Pulmonary artery endothelial cell (primary cell): ENCODE data around the gene TEX54. TPM values are rescaled to one million over a fixed set of nuclear protein-coding genes. Genes with fewer than 3 reads are reported as not detected.
A peak's percentile ranks its signal among the peaks of the same experiment; 100 is the strongest.
"Not testable (repeated sequence)": the region's sequence is repeated elsewhere in the genome, so short reads cannot be mapped to it uniquely, and the experiment has no call there.

Source experiments
- DNase-seq: peaks from one replicate; pipeline ENCODE4 v3.0.0-alpha.2; 2011; ENCODE audit warnings: low read depth, low spot score
- total RNA-seq: library from RNA; depleted of rRNA; stranded (reverse); fragments of >200 nt; gene quantifications from 2 replicates; pipeline ENCODE4 v1.2.3, GENCODE V29; 2014

TEX54 gene
- total RNA-seq, 1 donor from 2014 or later = 0.26 TPM

DNA sequence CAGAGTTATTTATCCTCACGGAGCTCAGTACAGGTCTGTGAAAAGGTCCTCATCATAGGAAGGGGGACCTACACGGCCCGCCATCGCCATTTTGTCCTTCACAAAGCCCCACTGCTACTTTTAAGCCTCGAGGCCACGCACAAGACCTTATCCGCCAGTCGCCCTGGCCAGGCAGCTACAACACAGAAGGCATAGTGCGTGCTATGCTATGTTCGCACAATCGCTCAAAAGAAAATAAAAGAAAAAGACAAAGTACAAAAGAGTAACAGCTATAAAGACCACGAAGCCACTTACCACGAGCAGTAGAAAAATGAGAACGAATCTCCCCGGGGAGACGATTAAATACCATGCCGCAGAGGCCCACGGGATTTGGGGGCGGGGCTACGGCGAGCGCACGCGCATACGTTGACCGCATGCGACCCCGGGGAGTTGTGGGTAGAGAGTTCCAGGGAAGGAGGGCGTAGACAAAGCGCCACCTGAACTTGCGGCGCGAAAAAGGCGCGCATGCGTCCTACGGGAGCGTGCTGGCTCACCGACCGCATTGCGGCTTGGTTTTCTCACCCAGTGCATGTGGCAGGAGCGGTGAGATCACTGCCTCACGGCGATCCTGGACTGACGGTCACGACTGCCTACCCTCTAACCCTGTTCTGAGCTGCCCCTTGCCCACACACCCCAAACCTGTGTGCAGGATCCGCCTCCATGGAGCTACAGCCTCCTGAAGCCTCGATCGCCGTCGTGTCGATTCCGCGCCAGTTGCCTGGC, 23.1 kb upstream of the TEX54 start:
- DNase-seq = peak; percentile 92

DNA sequence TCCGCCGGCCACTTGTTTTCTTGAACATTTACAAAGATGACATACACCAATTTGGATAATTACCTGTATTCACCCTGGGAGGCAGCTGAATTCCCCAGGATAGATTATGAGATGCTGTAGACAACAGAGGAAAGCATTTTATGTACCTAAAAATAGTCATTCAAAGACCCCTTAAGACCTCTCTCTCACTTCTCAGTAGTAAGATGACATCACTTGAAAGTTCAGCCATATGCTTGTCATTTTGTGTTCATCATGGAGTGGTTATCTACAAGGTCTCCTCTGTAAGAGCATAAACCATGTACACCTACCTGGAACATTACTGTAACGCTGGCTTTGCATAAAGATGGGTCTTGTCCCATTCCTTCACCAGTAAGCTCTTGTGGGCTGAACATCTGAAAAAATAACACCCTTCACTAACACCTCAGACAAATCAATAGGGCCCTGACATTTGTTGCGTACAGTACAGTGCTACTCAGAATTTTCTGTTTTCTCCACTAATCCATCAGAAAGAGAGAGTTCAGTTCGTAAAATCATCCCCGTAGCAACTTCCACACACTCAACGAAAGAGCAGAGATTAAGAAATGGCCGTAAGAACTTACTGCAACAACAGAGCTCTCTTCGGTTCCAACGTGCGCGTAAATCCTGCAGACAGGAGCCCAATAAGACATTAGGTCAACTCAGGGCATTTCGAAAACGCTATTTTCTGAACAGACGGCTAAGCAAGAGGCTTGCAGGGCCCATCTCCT, 22.4 kb upstream of the TEX54 start:
- DNase-seq = no peak

DNA sequence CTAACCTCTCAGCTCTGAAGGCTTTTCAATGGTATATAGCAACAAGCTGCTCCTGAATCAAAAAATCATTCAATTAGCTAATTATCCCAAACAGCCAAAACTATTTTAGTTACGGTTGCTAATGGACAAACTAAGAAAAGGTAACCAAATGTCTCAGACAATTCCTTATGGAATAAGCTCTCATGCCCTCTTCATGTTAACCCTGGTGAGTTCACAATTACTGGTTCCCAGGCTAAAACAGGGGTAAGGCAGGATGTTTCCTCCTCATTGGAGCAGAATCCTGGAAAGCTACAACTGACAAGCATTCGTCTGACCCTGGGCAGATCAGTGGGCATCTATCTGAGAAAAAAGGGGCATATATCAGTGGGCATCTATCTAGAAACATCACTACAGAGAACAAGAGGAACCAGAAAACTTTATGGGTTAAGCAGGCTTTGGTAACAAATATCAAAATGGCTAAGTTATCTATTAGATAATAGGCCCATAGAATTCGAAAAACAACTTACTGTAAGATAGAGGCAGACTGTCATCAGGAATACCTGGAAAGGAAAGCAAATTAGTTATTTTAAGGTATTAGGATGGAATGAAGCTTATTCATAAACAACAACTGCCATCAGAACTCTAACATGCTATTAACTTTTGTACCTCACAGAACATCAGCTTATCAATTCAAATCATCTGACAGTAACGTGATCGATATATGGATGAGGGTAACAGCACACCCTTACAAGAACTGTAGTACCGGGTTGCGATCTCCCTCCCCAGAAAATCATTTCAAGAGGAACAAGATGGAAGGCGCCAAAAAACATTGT, 21.6 kb upstream of the TEX54 start:
- DNase-seq = no peak

DNA sequence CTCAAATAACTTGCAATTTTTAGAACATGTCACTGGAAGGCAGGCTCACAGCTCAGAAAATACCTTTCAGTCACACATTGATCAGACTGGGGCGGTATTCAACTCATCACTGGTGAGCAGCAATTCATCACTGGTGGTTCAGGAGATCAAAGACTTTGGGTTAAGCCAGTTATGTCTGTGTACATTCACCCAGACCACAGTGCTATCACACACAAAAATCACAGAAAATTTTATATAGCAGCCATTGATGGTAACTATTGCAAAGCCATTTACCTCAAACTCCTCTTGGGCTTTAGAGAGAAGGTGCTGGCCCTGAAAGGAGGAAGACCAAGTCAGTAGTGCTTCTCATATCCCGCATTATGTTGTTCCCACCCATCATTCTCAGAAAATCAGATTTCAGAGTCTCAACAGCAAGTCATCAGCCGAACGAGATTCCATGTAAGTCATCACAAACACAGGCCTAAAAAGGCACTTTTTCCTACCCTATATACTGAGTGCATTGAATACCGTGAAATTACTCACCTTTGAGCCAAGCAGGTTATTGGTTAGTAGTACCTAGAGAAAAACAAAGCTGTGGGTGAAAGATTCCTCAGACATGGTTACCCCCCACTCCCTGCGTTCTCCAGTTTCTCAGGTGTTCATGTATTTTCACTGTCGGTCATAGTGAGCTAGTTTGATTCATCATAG, 20.8 kb upstream of the TEX54 start:
- no peak for DNase-seq

DNA sequence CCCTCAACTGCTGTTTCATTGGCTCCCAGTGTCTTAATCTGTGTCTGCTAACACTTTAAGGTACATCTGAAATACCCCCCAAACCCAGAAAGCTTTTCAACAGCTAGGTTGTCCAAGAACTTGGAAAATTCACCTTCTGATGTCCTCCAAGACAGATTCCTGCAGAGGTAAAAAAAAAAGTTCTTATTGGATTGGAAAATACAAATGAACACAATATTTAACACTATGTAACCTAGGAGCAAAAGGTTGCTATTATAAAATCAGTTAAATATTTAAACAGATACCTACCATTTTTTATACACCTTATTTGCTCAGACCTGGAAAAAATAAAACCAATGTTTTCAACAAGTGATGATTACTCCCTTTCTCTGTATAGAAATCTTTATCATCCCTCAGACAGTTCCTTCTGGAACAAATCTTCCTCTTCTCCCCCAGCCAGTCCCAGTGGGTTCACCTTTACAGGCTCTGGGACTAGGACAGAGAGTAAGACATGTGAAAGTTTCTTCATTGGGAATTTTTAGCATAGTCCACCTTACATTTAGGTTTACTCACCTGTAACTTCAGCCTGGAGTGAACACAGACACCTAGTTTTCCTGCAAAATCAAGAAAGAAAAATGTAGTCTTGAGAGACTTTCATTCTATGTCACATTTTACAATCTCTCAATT, 20.0 kb upstream of the TEX54 start:
- no peak for DNase-seq

DNA sequence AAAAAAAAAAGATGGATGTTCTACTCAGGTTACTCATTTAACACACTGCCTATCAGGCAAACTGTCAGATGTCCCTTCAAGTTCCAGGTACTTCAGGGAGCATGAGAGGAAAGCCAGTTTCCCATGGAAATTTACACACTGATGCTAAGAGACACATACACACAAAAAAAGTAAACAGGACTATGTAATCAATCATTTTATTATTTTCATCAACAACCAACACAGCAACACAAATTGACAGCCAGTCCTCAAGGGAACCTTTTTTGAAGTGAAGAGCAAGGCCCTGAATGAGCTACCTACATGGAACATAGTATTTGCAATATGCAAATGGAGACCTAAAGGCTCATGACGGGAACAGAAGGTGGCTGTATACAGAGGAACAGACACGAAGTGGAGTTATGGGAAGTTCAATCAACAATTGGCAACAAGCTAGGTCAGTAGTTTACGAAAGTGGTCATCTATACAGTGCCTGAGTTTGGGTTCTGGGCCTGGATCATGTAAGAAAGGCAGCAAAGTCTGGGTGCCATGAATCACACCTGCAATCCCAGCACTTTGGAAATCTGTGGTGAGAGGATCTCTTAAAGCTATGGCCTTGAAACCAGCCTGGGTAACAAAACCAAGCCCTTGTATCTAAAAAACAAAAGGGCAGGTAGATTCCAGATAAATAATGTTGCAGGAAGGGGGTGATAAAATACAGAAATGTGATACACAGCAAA, 19.3 kb upstream of the TEX54 start:
- DNase-seq = no peak

DNA sequence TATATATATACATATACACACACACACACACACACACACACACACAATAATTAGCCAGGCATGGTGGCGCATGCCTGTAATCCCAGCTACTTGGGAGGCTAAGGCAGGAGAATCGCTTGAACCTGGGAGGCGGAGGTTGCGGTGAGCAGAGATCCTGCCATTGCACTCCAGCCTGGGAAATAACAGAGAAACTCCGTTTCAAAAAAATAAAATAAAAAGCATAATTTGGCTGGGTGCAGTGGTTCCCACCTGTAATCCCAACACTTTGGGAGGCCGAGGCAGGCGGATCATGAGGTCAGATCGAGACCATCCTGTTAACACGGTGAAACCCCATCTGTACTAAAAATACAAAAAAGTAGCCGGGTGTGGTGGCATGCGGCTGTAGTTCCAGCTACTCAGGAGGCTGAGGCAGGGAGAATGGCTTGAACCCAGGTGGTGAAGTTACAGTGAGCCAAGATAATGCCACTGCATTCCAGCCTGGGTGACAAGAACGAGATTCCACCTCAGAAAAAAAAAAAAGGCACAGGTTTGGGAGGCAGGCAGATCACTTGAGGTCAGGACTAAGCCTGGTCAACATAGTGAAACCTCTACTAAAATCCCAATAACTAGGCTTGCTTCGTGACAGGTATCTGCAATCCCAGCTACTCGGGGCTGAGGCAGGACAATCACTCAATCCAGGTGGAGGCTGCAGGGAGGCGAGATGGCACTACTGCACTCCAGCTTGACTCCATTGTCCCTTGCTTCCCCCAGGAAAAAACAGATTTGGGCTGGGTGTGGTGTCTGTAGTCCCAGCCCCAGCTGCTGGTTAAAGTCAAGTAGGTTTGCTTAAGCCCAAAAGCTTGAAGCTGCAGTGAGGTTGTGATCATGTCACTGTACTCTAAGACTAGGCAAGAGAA, 18.5 kb upstream of the TEX54 start:
- no peak for DNase-seq

DNA sequence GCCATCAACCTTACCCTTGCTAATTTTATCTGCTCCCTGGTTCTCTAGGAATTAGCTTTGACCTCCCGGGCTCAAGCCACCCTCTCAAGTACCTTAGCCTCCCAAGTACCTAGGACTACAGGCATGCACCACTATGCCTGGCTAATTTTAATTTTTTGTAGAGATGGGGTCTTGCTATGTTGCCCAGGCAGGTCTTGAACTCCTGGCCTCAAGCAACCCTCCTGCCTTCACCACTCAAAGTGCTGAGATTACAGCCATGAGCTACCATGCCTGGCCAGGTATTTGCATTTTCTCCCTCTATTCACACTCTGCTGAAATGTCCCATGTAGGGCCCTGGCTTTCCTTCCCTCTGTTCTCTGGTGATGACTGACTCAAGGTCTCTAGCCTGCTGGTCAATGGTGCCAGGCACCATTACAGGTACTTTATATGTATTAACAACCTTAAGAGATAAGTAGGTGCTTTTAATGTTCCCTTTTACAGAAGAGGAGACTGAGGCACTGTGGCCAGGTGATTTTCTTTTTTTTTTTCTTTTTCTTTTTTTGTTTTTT, 15.2 kb upstream of the TEX54 start:
- DNase-seq = no peak

DNA sequence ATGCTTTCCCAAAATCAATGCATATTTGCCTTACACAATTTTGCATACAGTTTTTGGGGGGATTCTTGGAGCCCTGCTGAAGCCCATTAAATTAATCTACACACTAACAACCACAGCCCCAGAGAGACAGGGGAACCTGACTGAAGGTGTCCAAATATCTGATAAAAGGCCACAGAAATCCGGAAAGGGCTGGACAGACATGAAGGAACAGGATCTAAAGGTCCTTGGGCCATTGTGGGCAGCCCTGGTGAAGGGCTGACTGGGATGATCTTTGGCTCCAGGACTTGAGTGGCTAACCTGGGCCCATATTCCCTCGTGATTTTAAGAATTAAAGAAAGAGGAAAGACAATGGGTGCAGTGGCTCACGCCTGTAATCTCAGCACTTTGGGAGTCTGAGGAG, 13.5 kb upstream of the TEX54 start:
- DNase-seq = no peak

DNA sequence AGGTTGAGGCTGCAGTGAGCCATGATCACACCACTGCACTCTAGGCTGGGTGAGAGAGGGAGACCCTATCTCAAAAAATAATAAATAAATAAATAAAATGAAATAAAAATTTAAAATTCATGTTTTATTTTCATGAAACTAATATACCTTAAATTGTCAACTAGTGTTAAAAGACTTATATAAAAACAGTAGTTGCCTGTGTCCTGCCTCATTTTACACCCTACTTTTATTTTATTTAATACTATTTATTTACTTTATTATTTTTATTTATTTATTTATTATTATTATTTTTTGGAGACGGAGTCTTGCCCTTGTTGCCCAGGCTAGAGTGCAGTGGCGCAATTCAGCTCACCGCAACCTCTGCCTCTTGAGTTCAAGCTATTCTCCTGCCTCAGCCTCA, 11.5 kb upstream of the TEX54 start:
- DNase-seq = no peak

DNA sequence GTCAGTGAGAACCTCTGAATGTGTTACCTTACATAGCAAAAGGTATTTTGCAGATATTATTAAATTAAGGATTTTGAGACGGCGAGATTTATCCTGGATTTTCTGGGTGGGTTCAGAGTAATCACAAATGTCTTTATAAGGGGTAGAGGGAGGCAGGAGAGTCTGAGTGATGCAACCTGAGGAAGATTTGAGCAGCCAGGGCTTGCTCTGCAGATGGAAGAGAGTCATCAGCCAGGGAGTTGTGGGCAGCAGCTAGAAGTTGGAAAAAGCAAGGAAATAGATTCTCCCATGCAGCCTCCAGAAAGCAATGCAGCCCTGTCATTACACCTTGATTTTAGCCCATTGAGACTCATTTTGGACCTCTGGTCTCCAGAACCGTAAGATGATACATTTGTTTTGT, 10.8 kb upstream of the TEX54 start:
- DNase-seq = no peak

DNA sequence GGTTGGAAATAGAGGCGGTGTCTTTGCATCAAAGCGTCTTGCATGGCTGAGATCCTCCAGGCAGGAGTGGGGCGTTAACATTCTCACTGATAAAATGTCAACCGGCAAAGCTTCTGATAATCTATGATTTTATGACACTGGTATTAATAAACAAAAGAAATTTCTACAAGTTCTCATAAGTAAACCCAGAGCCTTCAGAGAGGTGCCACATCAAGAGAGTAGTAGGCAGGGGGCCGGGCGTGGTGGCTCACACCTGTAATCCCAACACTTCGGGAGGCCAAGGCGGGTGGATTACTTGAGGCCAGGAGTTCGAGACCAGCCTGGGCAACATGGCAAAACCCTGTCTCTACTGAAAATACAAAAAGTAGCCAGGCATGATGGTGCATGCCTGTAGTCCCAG, 10.2 kb upstream of the TEX54 start:
- DNase-seq = not testable (repeated sequence)

DNA sequence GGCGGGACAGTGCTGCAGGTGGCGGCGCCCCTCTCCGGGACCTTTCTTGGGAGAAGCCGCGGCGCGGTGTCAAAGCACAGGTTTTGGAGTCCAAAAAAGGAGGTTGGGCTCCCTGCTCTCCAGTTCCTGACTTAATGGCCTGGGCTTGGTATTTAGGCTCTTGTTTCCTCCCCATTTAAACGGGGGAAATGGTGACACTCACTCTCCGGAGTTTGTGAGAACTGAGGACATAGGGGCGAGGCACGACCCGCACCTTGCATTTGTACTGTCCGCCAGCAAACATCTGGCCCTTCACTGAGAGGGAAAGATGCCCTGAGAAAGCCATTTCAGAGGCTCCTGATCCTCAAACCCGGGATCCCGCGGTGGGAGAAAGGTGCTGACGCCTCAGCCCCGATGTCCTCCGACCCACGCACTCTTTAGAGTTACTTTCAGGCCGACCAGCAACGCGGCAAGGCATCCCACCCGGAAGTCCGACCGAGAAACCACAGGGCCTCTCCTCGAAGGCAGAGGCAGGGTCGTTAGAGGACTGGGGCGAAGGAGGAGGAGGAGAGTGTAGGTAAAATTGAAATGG, 9.6 kb upstream of the TEX54 start:
- no peak for DNase-seq

DNA sequence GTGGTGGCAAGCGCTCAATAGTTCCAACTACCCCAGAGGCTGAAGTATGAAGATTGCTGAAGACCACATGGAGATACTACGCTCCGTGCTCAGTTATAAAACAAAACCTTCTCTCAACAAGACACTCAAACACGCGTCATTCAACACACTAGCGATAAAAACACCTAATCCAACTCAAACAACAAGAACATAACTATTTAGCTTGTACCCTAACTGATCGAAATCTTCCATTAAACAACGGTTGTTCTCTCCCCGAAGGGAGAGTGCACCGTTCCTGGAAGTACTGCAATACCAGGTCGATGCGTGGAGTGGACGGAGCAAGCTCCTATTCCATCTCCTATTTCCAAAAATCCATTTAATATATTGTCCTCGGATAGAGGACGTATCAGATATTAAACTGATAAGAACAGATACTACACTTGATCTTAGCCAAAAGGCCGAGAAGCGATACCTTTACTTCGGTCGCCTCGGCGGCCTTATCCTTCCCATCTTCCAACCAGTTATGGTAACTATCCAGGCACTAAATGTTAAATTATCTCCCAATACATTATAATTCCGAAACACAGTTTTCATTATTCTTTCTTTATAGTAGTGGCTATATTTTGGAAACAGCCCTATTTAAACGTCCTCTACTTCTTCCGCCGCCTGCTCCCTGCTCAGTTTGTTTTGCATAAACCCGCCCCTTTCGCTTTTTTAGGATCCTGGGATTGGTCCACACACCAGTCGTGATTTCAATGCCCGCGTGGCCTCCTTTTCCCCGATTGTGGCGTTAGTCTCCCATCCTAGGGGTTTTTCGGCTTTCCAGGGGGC, 8.9 kb upstream of the TEX54 start:
- peak; percentile 97 for DNase-seq

DNA sequence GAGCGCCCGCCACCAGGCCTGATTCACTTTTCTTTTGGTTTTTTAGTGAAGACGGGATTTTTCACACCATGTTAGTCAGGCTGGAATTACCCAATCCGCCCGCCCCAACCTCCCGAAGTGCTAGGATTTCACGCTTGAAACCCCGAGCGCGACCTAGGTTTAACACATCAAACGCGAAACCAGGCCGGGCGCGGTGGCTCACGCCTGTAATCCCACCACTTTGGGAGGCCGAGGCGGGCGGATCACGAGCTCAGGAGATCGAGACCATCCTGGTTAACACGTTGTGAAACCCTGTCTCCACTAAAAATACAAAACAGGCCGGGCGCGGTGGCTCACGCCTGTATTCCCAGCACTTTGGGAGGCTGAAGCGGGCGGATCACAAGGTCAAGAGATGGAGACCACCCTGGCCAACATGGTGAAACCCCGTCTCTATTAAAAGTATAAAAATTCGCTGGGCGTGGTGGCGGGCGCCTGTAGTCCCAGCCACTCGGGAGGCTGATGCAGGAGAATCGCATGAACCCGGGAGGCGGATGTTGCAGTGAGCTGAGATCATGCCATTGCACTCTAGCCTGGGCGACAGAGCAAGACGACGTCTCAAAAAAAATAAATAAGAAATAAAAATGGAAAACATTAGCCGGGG, 8.2 kb upstream of the TEX54 start:
- not testable (repeated sequence) for DNase-seq

DNA sequence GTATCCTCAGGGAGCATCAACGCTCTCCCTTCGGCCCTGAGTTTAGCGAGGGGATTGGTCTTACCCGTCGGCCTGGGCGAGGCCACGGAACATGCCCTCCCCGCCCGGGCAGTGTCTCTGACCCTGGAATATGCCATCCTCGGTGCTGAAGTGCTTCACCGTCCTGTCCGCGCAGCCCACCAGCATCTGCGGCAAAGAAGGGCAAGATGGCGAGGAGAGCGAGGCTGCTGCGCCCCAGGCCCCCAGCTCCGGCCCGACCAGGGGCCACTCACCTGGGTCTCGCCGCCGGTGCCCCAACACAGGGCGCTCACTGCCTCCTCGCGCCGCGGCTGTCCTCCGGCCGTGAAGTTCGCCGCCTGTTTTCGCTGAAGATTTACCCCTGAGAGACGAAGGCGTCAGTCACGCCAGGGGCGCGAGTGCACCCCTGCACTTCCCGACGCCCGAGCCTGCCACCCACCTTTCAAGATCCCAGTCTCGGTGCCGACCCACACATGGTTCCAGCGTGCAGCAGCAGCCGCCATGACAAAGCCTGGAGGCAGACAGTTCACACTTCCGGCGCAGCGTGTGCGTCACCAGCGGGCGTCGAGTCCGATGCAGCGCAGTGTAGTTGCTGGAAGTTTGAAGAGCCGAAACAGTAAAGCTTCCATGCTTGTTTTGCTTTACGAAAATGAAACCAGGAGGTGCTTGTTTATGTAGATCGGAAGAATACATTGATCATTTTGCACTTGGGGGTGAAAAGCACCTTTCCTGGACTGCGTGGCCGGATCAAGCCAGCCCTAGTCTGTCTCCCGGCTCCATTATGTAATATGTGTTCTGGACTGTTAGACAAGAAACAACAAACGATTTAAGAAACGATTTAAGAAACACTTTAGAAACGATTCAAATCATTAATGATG, 6.7 kb upstream of the TEX54 start, which contains the start of gene WDR74:
WDR74 (minus strand) TSS at position 541 of the 896 bp plus-strand sequence; CDS start at position 521, 20 bp downstream.
- peak; percentile 77 for DNase-seq
